ENCODE data around the gene TANGO2.

The TANGO2 gene

DNA sequence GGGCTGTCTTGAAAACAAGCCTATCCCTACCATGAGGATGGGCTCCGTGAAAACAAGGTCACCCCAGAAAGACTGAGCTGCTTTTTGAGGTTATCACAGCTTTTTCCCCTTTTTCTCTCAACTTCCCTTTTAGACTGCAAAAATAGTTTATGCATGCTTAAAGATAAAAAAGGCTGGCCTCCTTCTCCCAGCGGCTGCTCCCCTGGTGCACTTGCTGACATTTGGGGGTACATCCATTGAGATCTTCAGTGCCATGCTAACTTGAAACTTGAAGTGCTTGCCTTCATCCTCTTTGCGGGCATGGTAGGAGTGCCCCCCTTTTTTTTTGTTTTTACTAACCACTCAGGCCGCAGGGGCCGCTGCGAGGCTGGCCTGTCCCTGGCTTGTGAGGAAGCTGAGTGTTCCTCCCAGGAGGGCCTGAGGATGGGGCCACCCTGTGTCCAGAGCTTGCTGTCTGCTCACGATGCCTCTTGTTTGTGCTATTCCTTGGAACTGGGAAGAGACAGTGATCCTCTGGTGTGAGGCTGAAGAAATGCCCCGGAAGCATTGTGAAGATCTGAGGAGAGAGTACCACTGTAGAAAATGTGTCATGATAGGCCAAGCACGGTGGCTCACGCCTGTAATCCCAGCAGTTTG lies 2.2 kb downstream of the TANGO2 start:
- peaks cover 2 to 21% (median 18%) of the 10 kb centered on the region in 3 experiments for H3K27me3 ChIP-seq (ENCODE audit: control insufficient read depth in 3 of 3, insufficient read depth in 3 of 3, low read depth in 1 of 3, low read length in 3 of 3)
- H4K91ac ChIP-seq (ENCODE audit: low read depth, low read length, poor library complexity): no peak overlapping the region
- no peak overlapping the region for H3K4me3 ChIP-seq (ENCODE audit: low read length in 2 of 2)
- no peak overlapping the region for H2AK5ac ChIP-seq (ENCODE audit: low read depth, low read length)
- WGBS, 2 donors (ENCODE audit: extremely low coverage in 2 of 2, insufficient read length in 2 of 2, insufficient replicate concordance in 1 of 2): no CpG with 5 or more reads among the region's 10 CpGs
- no peak overlapping the region for H2AFZ ChIP-seq (ENCODE audit: low read length)
- no peak overlapping the region for H2BK12ac ChIP-seq (ENCODE audit: low read length)
- no peak for DNase-seq (ENCODE audit: low spot score)
- no peak overlapping the region for H3K23ac ChIP-seq (ENCODE audit: low read depth, low read length, poor library complexity)
- no peak overlapping the region for H3K27ac ChIP-seq (replicated peaks; ENCODE audit: low read length)
- H2BK15ac ChIP-seq (ENCODE audit: low read length): no peak overlapping the region
- H3K4me1 ChIP-seq (ENCODE audit: control insufficient read depth in 2 of 2, insufficient read depth in 1 of 2, low read depth in 1 of 2, low read length in 2 of 2): peaks cover 5 to 11% of the 10 kb centered on the region in 2 donors
- H3K18ac ChIP-seq (ENCODE audit: low read length): no peak overlapping the region
- no peak overlapping the region for H3K4ac ChIP-seq (ENCODE audit: low read length)
- no peak overlapping the region for H3K14ac ChIP-seq (ENCODE audit: low read length)
- no peak overlapping the region for H3K4me2 ChIP-seq (ENCODE audit: insufficient read depth, low read length, poor library complexity, severe bottlenecking)
- H2BK120ac ChIP-seq (ENCODE audit: low read depth, low read length): no peak overlapping the region
- H4K8ac ChIP-seq (ENCODE audit: low read depth, low read length): no peak overlapping the region
- H3K9me3 ChIP-seq (replicated peaks in 1 of 2; ENCODE audit: control insufficient read depth in 2 of 2, insufficient read depth in 1 of 2, low read depth in 1 of 2, low read length in 2 of 2): no peaks in the 10 kb centered on the region
- H3K36me3 ChIP-seq (replicated peaks in 1 of 2; ENCODE audit: control insufficient read depth in 2 of 2, insufficient read depth in 2 of 2, low read length in 2 of 2): no peaks in the 10 kb centered on the region
- no peaks in the 10 kb centered on the region for H3K79me1 ChIP-seq (ENCODE audit: low read depth, low read length)
- no peak overlapping the region for H2BK5ac ChIP-seq (ENCODE audit: low read length)
- H3K9ac ChIP-seq (ENCODE audit: low read depth, low read length, poor library complexity): no peak overlapping the region

- no peak overlapping the region for H3K27ac ChIP-seq (replicated peaks; ENCODE audit: low read length)
These were observed 3.3 kb downstream of the TANGO2 start for GRCh38 chr22:20024225-20024624.

DNA sequence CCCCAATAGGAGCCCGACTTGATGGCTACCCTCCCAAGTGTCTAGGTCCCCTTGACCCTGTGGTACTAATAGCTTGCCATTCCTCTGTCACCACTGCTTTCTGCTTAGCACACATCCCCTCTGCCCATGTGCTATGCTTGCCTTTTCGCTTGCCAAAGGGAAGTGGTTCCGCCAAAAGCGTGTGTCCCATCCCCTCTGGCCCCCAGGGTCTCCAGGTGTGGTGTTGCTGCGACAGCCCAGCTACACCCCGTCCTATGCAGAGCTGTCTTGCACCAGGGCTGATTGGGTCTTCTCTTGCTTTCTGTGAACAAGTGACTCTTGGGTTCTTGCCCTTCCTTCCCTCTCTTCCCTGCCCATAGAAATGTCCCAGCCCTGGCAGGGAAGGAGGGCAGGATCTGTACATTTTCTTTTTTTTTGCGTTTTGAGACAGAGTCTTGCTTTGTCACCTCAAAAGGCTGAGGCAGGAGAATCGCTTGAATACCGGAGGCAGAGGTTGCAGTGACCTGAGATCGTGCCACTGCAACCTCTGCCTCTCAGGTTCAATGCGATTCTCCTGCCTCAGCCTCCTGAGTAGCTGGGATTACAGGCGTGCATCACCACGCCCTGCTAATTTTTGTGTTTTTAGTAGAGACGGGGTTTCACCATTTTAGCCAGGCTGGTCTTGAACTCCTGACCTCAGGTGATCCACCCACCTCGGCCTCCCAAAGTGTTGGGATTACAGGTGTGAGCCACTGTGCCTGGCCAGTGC lies 3.9 kb downstream of the TANGO2 start:
- Histone ChIP-seq H3K4me2 (ENCODE audit: insufficient read depth, low read length, poor library complexity, severe bottlenecking) (no peak overlapping the region), H3K27ac (replicated peaks; ENCODE audit: low read length) (no peak overlapping the region), H3K27me3 (ENCODE audit: control insufficient read depth in 3 of 3, insufficient read depth in 3 of 3, low read depth in 1 of 3, low read length in 3 of 3) (peaks cover 2 to 5% (median 4%) of the 10 kb centered on the region in 3 experiments), H3K4me3 (ENCODE audit: low read length in 2 of 2) (no peak overlapping the region), H2BK15ac (ENCODE audit: low read length) (no peak overlapping the region), H2BK12ac (ENCODE audit: low read length) (no peak overlapping the region), H3K18ac (ENCODE audit: low read length) (no peak overlapping the region), H3K9me3 (replicated peaks in 1 of 2; ENCODE audit: control insufficient read depth in 2 of 2, insufficient read depth in 1 of 2, low read depth in 1 of 2, low read length in 2 of 2) (no peaks in the 10 kb centered on the region), H2AFZ (ENCODE audit: low read length) (no peak overlapping the region), H3K79me1 (ENCODE audit: low read depth, low read length) (no peaks in the 10 kb centered on the region), H3K14ac (ENCODE audit: low read length) (no peak overlapping the region), H2BK5ac (ENCODE audit: low read length) (no peak overlapping the region), H4K8ac (ENCODE audit: low read depth, low read length) (no peak overlapping the region), H2AK5ac (ENCODE audit: low read depth, low read length) (no peak overlapping the region), H4K91ac (ENCODE audit: low read depth, low read length, poor library complexity) (no peak overlapping the region), H3K23ac (ENCODE audit: low read depth, low read length, poor library complexity) (peak overlapping the region; percentile 80), H3K9ac (ENCODE audit: low read depth, low read length, poor library complexity) (peak overlapping the region; percentile 40), H2BK120ac (ENCODE audit: low read depth, low read length) (no peak overlapping the region), H3K36me3 (replicated peaks in 1 of 2; ENCODE audit: control insufficient read depth in 2 of 2, insufficient read depth in 2 of 2, low read length in 2 of 2) (no peaks in the 10 kb centered on the region), H3K4me1 (ENCODE audit: control insufficient read depth in 2 of 2, insufficient read depth in 1 of 2, low read depth in 1 of 2, low read length in 2 of 2) (peaks cover 5 to 11% of the 10 kb centered on the region in 2 donors), H3K4ac (ENCODE audit: low read length) (no peak overlapping the region)
- WGBS, 2 donors (ENCODE audit: extremely low coverage in 2 of 2, insufficient read length in 2 of 2, insufficient replicate concordance in 1 of 2): no CpG with 5 or more reads among the region's 15 CpGs
- DNase-seq (ENCODE audit: low spot score): no peak

More at GRCh38 chr22:20024225-20024624, 3.3 kb downstream of the TANGO2 start:
- no peaks in the 10 kb centered on the region for H3K36me3 ChIP-seq (replicated peaks in 1 of 2; ENCODE audit: control insufficient read depth in 2 of 2, insufficient read depth in 2 of 2, low read length in 2 of 2)
- H3K4me1 ChIP-seq (ENCODE audit: control insufficient read depth in 2 of 2, insufficient read depth in 1 of 2, low read depth in 1 of 2, low read length in 2 of 2): peaks cover 5 to 11% of the 10 kb centered on the region in 2 donors
- no peak overlapping the region for H3K4me2 ChIP-seq (ENCODE audit: insufficient read depth, low read length, poor library complexity, severe bottlenecking)
- H3K4me3 ChIP-seq (ENCODE audit: low read length in 2 of 2): no peak overlapping the region
- no peak overlapping the region for H2BK12ac ChIP-seq (ENCODE audit: low read length)
- no peak overlapping the region for H2BK15ac ChIP-seq (ENCODE audit: low read length)
- no peak overlapping the region for H2AFZ ChIP-seq (ENCODE audit: low read length)
- H3K18ac ChIP-seq (ENCODE audit: low read length): peak overlapping the region; percentile 17
- no CpG with 5 or more reads among the region's 13 CpGs for WGBS, 2 donors (ENCODE audit: extremely low coverage in 2 of 2, insufficient read length in 2 of 2, insufficient replicate concordance in 1 of 2)
- H3K14ac ChIP-seq (ENCODE audit: low read length): no peak overlapping the region
- H3K9ac ChIP-seq (ENCODE audit: low read depth, low read length, poor library complexity): no peak overlapping the region
- H4K8ac ChIP-seq (ENCODE audit: low read depth, low read length): no peak overlapping the region
- no peak overlapping the region for H2AK5ac ChIP-seq (ENCODE audit: low read depth, low read length)
- no peaks in the 10 kb centered on the region for H3K79me1 ChIP-seq (ENCODE audit: low read depth, low read length)
- H2BK5ac ChIP-seq (ENCODE audit: low read length): no peak overlapping the region
- no peak for DNase-seq (ENCODE audit: low spot score)
- H3K23ac ChIP-seq (ENCODE audit: low read depth, low read length, poor library complexity): peak overlapping the region; percentile 77
- H3K9me3 ChIP-seq (replicated peaks in 1 of 2; ENCODE audit: control insufficient read depth in 2 of 2, insufficient read depth in 1 of 2, low read depth in 1 of 2, low read length in 2 of 2): no peaks in the 10 kb centered on the region
- H3K27me3 ChIP-seq (ENCODE audit: control insufficient read depth in 3 of 3, insufficient read depth in 3 of 3, low read depth in 1 of 3, low read length in 3 of 3): peaks cover 2 to 11% (median 10%) of the 10 kb centered on the region in 3 experiments
- no peak overlapping the region for H3K4ac ChIP-seq (ENCODE audit: low read length)
- no peak overlapping the region for H2BK120ac ChIP-seq (ENCODE audit: low read depth, low read length)
- H4K91ac ChIP-seq (ENCODE audit: low read depth, low read length, poor library complexity): no peak overlapping the region

- no peak overlapping the region for H2BK15ac ChIP-seq (ENCODE audit: low read length)
- peak overlapping the region; percentile 62 for H3K23ac ChIP-seq (ENCODE audit: low read depth, low read length, poor library complexity)
- no peak for DNase-seq (ENCODE audit: low spot score)
- no peak overlapping the region for H3K4me3 ChIP-seq (ENCODE audit: low read length in 2 of 2)
- H2BK12ac ChIP-seq (ENCODE audit: low read length): no peak overlapping the region
- no peak overlapping the region for H3K4me2 ChIP-seq (ENCODE audit: insufficient read depth, low read length, poor library complexity, severe bottlenecking)
- peaks cover 5 to 11% of the 10 kb centered on the region in 2 donors for H3K4me1 ChIP-seq (ENCODE audit: control insufficient read depth in 2 of 2, insufficient read depth in 1 of 2, low read depth in 1 of 2, low read length in 2 of 2)
- H3K9me3 ChIP-seq (replicated peaks in 1 of 2; ENCODE audit: control insufficient read depth in 2 of 2, insufficient read depth in 1 of 2, low read depth in 1 of 2, low read length in 2 of 2): no peaks in the 10 kb centered on the region
- H3K27me3 ChIP-seq (ENCODE audit: control insufficient read depth in 3 of 3, insufficient read depth in 3 of 3, low read depth in 1 of 3, low read length in 3 of 3): peaks cover 0 to 2% (median 0%) of the 10 kb centered on the region in 3 experiments
- no peak overlapping the region for H4K8ac ChIP-seq (ENCODE audit: low read depth, low read length)
- H2BK5ac ChIP-seq (ENCODE audit: low read length): no peak overlapping the region
- no peak overlapping the region for H3K4ac ChIP-seq (ENCODE audit: low read length)
- no peak overlapping the region for H3K18ac ChIP-seq (ENCODE audit: low read length)
- WGBS, 2 donors (ENCODE audit: extremely low coverage in 2 of 2, insufficient read length in 2 of 2, insufficient replicate concordance in 1 of 2): no CpG with 5 or more reads among the region's 13 CpGs
- H3K79me1 ChIP-seq (ENCODE audit: low read depth, low read length): no peaks in the 10 kb centered on the region
- no peak overlapping the region for H3K14ac ChIP-seq (ENCODE audit: low read length)
- H3K27ac ChIP-seq (replicated peaks; ENCODE audit: low read length): no peak overlapping the region
- no peak overlapping the region for H3K9ac ChIP-seq (ENCODE audit: low read depth, low read length, poor library complexity)
- H2BK120ac ChIP-seq (ENCODE audit: low read depth, low read length): no peak overlapping the region
- no peaks in the 10 kb centered on the region for H3K36me3 ChIP-seq (replicated peaks in 1 of 2; ENCODE audit: control insufficient read depth in 2 of 2, insufficient read depth in 2 of 2, low read length in 2 of 2)
- H4K91ac ChIP-seq (ENCODE audit: low read depth, low read length, poor library complexity): no peak overlapping the region
- no peak overlapping the region for H2AK5ac ChIP-seq (ENCODE audit: low read depth, low read length)
- H2AFZ ChIP-seq (ENCODE audit: low read length): no peak overlapping the region
These were observed 4.7 kb downstream of the TANGO2 start for GRCh38 chr22:20025401-20026203.
